Type B pancreatic cell (in vitro differentiated cells): ENCODE data around the gene APELA. TPM values are rescaled to one million over a fixed set of nuclear protein-coding genes. Genes with fewer than 3 reads are reported as not detected.
A peak's percentile ranks its signal among the peaks of the same experiment; 100 is the strongest.

Source experiments
- DNase-seq: peaks from one replicate; pipeline ENCODE4 v3.0.0; 2021; ENCODE audit warnings: mixed read lengths; ENCODE audit not compliant: unreplicated experiment; ENCODE audit errors: extremely low spot score
- H3K27ac Mint-ChIP-seq: 2 replicates; pipeline ENCODE4 v1.8.0; 2021; ENCODE audit warnings: mild to moderate bottlenecking, mixed read lengths
- H3K27me3 Mint-ChIP-seq: 2 replicates; pipeline ENCODE4 v1.8.0; 2021; ENCODE audit warnings: mixed read lengths
- H3K36me3 Mint-ChIP-seq: 2 replicates; pipeline ENCODE4 v1.8.0; 2021; ENCODE audit warnings: mixed read lengths
- H3K4me1 Mint-ChIP-seq: one replicate; pipeline ENCODE4 v1.8.0; 2021; ENCODE audit warnings: mixed read lengths; ENCODE audit not compliant: unreplicated experiment
- H3K4me3 Mint-ChIP-seq: 2 replicates; pipeline ENCODE4 v1.8.0; 2021; ENCODE audit warnings: mild to moderate bottlenecking, mixed read lengths
- H3K9me3 Mint-ChIP-seq: 2 replicates; pipeline ENCODE4 v1.8.0; 2021; ENCODE audit warnings: mixed read lengths
- total RNA-seq: library from RNA; stranded (reverse); gene quantifications from 2 replicates; pipeline ENCODE4 v1.2.1, GENCODE V29; 2021; ENCODE audit warnings: low replicate concordance
- TF ChIP-seq, protein P1 (sequence below): fragments of 200-600 bp; sonication (generic); conservative IDR thresholded peaks from 2 replicates; pipeline ENCODE4 v1.5.0; 2021; ENCODE audit warnings: antibody characterized with exemption, mild to moderate bottlenecking

APELA gene
- total RNA-seq, 1 donor from 2014 or later = 0.68 TPM

DNA sequence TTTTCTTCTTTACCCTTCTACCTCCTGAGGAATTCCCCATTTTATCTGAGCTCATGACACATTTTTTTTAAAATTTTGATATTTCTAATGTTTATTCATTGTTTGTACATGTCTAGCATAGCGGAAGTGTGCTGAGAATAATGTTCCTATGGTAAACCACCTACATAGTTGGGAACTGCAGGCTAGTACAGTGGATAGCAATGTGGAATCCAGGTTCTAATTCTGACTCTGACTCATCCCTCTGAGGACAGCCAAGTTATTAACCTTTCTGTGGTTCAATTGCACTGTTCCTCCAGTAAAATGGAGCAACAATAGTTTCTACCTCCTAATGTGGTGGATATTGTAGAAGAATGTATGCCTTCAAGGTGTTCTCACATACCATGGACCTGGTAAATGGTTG, 20.6 kb upstream of the APELA start:
- H3K4me3 Mint-ChIP-seq = no peak overlapping the region
- H3K27me3 Mint-ChIP-seq = no peaks in the 10 kb centered on the region
- no peaks in the 10 kb centered on the region for H3K36me3 Mint-ChIP-seq
- no peaks in the 10 kb centered on the region for H3K9me3 Mint-ChIP-seq
- no peak for DNase-seq
- TF ChIP-seq, protein P1, sequence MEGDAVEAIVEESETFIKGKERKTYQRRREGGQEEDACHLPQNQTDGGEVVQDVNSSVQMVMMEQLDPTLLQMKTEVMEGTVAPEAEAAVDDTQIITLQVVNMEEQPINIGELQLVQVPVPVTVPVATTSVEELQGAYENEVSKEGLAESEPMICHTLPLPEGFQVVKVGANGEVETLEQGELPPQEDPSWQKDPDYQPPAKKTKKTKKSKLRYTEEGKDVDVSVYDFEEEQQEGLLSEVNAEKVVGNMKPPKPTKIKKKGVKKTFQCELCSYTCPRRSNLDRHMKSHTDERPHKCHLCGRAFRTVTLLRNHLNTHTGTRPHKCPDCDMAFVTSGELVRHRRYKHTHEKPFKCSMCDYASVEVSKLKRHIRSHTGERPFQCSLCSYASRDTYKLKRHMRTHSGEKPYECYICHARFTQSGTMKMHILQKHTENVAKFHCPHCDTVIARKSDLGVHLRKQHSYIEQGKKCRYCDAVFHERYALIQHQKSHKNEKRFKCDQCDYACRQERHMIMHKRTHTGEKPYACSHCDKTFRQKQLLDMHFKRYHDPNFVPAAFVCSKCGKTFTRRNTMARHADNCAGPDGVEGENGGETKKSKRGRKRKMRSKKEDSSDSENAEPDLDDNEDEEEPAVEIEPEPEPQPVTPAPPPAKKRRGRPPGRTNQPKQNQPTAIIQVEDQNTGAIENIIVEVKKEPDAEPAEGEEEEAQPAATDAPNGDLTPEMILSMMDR = no peak
- no peaks in the 10 kb centered on the region for H3K4me1 Mint-ChIP-seq
- no peak overlapping the region for H3K27ac Mint-ChIP-seq

DNA sequence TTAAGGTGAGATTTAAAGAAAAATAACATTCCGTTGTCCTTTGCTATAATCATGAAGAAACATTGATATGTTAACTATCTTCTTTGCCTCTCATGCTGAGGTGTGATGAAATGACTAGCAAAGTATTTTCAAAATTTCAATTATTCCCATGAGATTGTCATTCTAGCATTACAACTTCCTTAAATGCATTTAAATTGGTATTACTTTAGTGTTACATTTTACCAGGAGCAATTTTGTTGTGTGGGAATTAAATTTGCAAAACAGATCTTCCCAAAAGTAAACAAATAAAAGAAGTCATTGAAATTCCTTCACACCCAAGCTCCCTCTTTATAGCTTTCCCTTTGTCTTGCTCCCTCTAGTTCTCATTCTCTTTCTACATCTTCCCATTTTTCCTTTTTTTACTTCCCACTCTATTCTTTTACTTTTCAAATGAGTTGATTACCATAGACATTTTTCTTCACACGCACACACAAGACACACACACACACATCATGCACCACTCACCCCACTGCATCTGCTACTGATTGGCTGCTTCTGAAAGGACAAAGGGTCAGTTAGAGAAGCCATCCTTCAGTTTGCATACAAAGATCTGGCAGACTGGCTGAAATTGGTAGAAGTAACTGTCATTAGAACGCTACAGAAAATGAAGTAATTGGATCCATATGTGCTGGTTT, 10.0 kb upstream of the APELA start:
- Mint-ChIP-seq H3K27ac (peak overlapping the region; percentile 32), H3K36me3 (no peaks in the 10 kb centered on the region), H3K27me3 (no peaks in the 10 kb centered on the region), H3K4me3 (peak overlapping the region; percentile 18), H3K9me3 (no peaks in the 10 kb centered on the region), H3K4me1 (peaks cover 12% of the 10 kb centered on the region)
- TF ChIP-seq, protein P1 = no peak
- DNase-seq = no peak

DNA sequence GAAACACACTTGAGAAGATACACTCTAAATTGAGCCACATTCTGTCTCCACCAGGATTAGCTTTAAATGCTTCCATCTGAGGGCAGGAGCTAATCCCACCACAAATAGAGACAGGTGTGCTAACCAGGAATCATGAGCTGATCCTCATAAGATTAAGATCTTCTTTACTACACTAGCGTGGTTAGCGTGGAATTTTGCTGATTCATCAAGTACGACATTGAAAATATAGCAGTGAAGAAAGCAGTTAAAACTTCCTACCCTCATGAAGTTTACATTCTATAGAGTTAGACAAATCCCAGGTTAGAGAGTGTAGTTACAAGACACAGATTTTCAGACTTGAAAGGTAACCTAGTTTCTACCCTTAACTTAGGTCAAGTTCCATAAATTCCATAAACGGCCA, 5.3 kb upstream of the APELA start:
- Mint-ChIP-seq H3K9me3 (no peaks in the 10 kb centered on the region), H3K27me3 (no peaks in the 10 kb centered on the region), H3K36me3 (no peaks in the 10 kb centered on the region), H3K4me1 (peaks cover 17% of the 10 kb centered on the region), H3K27ac (no peak overlapping the region), H3K4me3 (no peak overlapping the region)
- TF ChIP-seq, protein P1 = no peak
- no peak for DNase-seq

GRCh38 chr4:164872481-164872880, 4.5 kb upstream of the APELA start:
- Mint-ChIP-seq H3K27me3 (no peaks in the 10 kb centered on the region), H3K36me3 (no peaks in the 10 kb centered on the region), H3K4me1 (peaks cover 18% of the 10 kb centered on the region), H3K9me3 (no peaks in the 10 kb centered on the region), H3K27ac (no peak overlapping the region), H3K4me3 (no peak overlapping the region)
- TF ChIP-seq, protein P1 = no peak
- no peak for DNase-seq

- TF ChIP-seq, protein P1 = no peak
- Mint-ChIP-seq H3K27ac (no peak overlapping the region), H3K27me3 (no peaks in the 10 kb centered on the region), H3K4me3 (no peak overlapping the region), H3K4me1 (peaks cover 19% of the 10 kb centered on the region), H3K9me3 (no peaks in the 10 kb centered on the region), H3K36me3 (no peaks in the 10 kb centered on the region)
- no peak for DNase-seq
These were observed 2.2 kb upstream of the APELA start for GRCh38 chr4:164874789-164875188.
